Inflammatory macrophage treated with lipopolysaccharide for 4 hours (primary cell): ENCODE results near the gene AFF1.
"Not testable (repeated sequence)": the region's sequence is repeated elsewhere in the genome, so short reads cannot be mapped to it uniquely, and the experiment has no call there.

Experiments
- DNase-seq: peaks from one replicate; pipeline ENCODE4 v3.0.0-alpha.2; 2020

Gene AFF1

DNA sequence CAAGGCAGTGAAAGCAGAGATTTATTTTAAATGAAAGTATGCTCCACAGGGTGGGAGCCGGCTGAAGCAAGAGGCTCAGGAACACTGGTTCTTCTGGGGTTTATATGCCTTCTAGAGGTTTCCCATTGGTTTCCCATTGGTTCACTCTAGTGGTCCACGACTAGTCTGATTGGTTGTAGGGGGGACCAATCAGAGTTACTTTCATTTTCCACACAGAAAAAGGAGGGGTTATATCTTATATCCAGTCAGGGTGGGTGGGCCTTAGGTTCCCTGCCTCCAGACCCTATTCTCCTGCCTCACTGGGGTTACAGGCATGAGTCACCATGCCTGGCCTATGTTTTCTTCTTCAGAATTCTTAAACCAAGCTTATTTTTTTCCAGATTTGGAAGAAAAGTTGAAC is 184.0 kb downstream of the AFF1 start:
- no peak for DNase-seq

DNA sequence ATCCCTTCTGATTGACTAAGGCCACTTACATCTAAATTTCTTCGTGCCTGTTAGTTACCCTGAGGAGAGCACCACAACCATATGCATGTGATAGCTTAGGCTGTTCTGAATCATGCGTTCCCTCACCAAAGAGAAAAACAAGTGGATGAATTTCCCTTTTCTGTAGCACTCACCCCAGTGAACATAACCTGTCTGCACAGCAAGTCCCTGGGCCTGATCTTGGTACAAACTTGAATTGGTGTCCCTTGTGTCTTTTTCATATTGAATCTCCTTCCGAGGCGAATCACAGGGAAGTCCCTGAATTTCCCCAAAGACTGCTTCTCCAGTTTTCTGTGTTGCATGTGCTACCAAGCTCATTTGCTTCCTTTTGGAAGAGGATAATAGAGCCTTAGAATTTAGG is 185.2 kb downstream of the AFF1 start:
- DNase-seq: peak; percentile 11

DNA sequence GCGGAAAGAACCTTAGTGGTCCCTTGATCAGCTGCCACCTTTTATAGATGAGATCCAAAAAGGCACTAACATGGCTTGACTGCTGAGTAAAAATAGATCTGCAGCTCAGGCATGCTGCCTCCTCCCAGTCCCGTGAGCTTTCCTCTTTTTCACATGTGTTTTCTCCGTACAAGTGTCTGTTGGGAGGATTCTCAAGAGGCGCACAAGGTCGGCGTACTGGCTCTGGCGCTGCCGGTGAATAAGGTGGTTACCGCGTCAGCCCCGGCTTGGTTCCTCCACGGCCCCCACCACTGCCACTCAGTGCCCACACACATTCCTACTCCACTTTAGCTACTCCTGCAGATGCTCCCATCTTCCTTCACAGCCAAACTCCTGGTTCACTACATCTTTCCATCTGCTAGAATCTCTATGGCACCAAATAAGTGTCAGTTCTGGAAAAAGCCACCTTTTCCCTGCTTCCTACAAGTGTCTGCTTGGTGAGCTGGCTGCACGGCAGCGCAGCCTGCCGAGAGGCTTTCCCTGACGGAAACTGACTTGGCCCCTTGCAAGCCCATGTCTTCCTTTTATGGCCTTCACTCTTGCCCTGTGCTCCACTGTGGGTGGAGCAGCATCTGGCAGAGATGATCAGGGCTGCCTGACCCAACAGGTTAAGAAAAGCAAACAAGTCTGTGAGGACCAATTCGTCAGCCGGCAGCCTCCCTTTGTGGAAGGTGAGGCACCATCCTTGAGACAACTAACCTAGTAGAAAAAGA is 185.8 kb downstream of the AFF1 start:
- no peak for DNase-seq

DNA sequence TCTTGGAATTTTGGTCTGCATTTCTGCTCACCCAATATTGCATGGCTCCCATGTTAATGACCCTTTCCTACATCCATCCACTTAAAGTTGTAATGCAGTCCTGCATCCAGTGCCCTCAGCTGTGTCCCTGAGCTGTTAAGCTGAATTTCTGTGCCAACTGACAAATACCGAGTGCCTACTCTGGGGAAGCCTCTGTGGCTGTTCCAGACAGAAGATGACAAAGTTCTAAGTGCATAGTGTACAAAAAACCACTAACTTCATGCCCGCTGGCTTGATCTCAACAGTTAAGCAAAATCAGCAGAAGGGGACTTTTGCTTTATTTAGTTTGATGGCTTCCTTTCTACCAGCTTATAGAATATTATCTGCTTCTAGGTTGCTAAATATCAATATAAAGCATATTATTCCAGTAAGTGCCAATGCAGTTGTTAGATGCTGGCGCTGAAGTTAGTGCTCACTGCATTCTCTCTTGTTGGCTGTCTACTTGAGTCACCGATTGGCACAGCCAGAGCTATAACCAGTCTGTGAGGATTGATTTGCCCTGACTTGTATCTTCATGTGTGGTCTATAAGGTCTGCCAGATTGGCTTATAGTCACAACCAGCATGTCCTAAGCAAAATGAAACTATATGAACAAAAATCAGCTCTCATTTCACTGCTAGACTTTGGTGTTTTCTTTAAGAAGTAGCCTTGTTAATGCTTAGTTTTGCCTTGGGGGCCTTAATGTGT is 186.7 kb downstream of the AFF1 start:
- DNase-seq: no peak

DNA sequence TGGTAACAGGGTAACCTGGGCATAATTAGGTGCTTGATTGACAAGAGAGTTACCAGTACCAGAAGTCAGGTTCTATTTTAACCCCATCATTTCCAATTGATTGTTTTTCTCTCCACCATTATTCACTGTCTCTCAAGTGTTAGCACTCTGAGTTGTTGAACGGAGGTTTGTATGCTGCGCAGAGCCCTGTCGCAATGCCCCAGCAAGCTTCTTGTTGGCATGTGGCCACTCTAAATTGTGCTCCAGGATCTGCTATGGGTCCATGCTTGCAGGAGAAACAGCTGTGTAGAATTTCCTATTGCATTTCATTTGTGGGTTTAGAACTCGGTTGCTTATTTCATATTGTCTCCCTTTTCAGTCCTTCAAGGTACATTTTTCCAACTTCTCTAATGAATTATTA is 187.4 kb downstream of the AFF1 start:
- no peak for DNase-seq

DNA sequence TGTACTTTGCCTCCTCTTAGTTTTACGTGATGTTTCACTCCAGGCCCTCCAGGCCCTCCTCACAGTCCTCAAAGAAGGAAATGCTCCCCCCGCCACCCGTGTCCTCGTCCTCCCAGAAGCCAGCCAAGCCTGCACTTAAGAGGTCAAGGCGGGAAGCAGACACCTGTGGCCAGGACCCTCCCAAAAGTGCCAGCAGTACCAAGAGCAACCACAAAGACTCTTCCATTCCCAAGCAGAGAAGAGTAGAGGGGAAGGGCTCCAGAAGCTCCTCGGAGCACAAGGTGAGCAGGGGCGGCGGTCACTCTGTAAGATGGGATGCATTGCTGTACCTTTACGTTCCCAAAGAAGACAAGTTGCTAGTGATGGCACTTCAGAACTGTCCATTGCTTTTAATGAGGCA is 191.2 kb downstream of the AFF1 start:
- DNase-seq: no peak

DNA sequence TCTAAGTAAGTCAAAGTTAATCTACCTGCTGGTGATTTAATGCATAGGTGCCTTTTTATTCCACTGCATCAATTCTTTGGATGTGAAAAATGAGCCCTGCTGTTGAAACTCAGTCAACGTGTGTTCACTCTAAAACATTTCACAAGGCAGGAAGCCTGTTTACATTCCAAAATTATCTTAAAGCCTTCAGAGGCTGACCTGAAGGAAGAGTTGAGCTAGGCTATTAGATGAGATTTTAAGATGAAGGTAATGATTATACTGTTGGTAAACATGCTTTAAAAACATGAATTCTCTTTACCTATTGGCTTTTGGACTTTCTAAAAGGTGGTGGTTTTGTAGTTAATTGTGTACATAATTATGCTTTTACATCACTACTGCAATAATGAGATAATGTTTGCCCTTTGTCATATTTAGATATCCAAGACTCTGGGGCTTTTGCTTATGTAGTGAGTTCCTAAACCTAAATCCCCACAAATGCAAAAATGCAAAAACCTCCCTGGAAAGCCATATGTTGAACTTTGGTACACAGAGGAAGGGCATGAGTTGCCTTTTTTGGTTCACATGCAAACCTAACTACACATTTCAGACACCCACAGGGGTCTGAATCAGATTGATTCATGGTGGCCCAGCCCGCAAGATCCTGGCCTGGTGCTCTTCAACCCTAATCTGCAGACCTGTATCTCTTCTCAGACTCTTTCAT is 193.3 kb downstream of the AFF1 start:
- no peak for DNase-seq

DNA sequence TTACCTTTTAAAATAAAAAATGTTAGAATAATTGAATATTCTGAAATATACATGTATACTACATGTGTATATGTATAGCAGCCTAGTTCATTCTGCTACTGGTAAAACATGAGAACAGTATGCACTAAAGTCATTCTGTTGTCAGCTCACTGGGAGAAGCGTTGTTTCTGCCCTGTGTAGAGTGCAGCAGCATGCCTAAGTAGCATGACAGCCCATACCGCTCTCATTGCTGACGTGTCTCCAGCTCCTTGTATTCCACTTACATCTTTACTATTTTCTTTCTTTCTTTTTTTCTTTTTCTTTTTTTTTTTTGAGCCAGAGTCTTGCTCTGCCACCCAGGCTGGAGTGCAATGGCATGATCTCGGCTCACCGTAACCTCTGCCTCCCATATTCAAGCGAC is 194.9 kb downstream of the AFF1 start:
- no peak for DNase-seq

DNA sequence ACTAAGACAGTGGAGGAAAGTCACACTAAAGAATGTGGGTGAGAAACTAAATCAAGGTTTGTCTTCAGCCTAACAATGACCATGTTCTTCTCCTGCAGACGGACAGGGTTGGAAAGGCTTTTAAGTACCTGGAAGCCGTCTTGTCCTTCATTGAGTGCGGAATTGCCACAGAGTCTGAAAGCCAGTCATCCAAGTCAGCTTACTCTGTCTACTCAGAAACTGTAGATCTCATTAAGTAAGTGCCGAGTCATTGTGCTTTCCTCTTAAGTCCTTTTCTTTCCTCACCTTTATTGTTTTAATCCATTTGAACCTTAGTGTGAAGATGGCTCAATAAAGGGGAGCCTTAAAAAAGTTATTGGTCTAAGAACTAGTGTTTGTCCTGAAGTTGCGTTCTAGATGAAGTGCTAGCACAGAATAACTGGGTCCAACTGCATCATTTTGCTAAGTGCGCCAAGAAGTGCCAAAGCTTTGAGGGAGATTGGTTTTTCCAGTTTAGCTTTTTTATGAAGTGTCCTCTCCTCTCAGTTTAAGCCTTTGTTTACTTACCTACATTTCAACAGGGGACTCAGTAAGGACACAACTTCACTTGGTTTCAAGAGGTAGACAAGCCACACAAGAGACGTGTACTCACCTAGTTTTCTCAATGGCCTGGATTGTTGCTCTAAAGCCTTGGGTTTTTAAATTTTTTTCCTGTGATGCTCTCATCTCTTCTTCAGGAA is 196.3 kb downstream of the AFF1 start:
- no peak for DNase-seq

DNA sequence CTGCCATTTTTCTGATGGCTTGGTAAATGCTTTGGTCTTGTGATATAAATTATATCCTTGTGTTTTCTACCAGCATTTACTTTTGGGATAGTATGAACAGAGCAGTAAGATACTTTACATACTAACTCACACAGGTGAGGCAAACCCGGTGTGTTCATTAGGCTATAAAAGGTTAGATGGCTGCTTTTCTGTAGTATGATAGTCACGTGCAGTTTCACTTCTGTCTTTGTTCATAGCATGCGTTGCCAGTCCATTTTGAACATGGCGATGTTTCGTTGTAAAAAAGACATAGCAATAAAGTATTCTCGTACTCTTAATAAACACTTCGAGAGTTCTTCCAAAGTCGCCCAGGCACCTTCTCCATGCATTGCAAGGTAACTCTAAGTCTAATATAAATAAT is 197.2 kb downstream of the AFF1 start:
- no peak for DNase-seq

DNA sequence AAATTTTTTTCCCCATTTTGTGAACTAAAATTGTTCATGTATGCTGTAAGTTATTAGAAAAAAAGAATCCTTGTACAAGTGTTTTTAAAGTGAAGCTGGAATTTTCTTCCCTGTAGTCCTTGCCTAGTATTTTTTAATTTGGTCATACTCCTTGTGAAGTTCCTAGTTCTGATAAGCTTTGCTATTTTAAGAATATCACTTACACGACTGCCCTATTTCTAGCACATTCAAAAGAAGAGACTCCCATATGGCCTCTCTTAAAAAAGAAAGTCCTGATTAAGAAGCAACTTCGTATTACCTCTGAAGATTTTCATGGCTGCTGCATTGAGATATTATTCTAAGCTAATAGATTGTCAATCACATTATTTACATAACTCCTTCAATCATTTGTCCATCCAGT is 198.4 kb downstream of the AFF1 start:
- DNase-seq: no peak

DNA sequence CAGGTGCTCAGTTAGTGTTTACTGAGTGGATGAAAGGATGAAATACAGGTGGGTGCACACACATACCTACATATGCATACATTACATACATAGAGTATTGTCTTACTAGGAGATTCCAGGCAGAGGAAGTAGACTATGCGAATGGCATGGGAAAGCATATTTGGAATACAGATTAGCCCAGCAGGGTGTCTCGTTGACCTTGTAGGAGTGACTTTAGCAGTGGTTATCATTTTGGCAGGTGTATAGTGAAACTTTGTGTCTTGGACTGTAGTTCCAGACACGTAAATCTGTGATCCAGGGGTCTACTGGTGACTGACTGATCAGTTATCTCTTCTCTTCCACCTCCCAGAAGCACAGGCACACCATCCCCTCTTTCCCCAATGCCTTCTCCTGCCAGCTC is 199.3 kb downstream of the AFF1 start:
- no peak for DNase-seq

DNA sequence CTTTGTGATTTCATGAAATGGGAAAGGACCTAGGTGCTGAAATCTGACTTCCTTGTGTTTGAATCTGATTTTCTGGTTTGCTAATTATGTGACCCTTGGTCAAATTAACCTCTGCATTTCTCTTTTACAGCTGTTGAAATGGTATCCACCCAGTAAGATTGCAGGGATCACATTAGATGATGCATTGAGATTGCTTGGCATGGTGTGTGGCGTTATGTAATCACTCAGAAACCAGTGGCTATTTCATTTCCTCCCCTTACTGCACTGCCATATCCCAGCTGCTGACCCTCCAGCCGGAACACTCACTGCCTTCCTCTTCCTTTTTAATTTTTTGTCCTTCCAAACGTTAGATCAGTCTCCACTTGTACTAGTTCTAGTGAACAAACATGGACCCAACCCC is 206.6 kb downstream of the AFF1 start:
- peak; percentile 63 for DNase-seq

DNA sequence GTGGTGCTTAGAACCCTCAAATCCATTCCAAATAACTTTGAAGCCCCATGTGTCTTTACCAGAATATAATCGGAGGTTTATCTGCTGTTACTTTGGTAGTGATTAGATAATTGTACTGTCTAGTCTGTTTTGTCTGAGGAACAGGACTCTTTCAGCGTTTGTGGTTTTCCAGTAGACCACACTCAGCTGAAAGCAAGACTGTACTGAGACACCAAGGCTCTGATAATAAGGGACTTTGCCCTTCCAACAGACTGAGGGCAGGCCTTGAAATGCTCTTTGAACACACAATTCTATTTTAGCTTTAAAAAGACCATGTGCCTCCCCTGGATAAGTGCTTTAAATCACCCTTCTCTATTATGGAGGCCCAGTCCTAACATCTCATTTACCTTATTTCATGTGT is 209.5 kb downstream of the AFF1 start:
- no peak for DNase-seq

DNA sequence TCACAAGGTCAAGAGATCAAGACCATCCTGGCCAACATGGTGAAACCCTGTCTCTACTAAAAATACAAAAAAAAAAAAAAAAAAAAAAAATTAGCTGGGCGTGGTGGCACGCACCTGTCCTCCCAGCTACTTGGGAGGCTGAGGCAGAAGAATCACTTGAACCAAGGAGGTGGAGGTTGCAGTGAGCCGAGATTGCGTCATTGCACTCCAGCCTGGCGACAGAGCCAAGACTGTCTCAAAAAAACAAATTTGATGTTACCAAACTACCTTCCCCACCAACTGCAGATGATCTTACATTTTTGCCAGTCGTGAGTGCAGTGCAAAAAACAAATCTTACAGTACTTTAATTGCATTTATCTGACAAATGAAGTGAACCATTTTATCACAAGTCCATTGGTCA is 211.1 kb downstream of the AFF1 start:
- DNase-seq: not testable (repeated sequence)

DNA sequence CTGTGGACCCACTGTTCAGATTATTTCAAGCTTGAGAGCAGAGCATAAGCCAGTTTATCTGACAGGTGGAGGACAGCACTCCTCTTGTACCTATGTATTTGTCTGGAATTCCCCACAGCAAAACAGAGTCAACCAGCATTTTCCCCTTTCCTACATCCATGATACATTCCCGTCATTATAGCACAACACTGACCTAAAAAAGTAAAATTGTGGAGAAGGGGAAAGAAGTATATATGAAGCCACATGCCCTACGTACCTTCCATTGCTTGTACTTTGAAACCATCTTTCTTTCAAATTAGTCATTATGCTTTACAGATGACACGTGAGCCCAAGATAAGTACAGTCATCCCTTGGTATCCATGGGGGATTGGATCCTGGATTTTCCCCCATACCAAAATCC is 212.3 kb downstream of the AFF1 start:
- no peak for DNase-seq

DNA sequence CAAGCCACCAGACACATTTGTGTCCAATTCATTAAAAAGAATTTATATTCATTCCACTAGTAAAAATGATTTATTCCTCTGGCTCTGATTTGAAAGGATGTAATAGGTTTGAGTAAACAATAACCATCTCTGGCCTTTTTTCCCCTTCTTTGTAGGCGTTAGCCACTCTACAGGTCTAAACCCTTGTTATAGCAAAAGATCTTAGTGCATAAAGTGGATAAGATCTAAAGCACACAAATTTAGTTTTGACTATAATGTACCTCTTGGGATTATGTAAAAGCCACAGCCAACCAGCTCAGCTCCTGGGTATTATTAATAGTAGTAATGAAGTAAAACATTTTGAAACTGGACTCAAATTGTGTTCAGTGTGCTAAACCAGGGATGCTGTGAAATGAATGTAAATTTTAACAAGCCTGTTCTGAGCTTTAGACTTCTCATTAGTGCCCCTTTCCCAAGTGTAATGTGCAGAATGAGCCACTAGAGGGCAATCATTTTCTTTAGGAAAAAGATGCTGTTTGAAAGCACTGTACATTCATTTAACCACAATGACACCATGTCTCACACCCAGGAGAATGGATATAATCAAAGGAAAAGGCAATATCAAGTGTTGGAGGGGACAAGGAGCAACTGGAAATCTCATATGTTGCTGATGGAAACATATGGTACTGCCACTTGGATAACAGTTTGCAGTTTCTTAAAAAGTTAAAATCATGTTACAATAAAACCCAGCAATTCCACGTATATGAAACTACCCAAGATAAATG is 215.9 kb downstream of the AFF1 start:
- DNase-seq: peak; percentile 77

DNA sequence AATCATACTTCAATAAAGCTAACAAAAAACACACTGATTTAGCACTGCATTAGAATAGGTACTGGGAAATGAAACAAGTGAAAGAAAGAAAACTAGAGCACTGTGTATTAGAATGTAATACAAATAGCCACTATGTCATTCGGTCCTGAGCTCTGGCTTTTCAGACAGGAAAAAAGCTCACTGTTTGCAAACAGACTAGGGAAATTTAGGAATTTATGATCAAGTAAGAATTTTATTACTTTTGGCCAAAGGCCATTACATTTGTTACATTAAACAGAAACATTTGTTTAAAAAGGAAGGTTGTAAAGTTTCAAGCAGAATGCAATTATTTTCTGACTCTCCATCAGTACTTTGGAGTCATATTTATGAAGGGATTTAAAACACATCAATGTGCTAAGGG is 216.9 kb downstream of the AFF1 start:
- DNase-seq: no peak

DNA sequence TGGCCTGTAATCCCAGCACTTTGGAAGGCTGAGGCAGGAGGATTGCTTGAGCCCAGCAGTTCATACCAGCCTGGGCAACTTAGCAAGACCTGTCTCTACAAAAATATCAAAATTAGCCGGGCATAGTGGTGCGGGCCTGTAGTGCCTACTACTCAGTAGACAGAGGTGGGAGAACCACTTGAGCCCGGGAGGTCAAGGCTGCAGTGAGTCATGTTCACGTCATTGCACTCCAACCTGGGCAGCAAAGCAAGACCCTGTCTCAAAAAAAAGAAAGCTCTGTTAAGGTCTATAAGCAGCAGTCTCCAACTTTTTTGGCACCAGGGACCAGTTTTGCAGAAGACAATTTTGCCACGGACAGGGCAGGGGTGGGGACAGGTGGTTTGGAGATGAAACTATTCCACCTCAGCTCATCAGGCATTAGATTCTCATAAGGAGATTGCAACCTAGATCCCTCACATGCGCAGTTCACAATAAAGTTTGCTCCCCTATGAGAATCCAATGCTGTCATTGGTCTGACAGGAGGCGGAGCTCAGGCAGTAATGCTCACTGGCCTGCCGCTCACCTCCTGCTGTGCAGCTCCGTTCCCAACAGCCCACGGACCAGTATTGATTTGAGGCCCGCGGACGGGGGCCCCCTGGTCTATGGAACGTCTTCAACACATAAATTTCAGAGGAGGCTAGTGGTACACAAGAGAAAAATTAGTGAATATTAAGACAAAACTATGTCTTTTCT is 217.7 kb downstream of the AFF1 start:
- no peak for DNase-seq

DNA sequence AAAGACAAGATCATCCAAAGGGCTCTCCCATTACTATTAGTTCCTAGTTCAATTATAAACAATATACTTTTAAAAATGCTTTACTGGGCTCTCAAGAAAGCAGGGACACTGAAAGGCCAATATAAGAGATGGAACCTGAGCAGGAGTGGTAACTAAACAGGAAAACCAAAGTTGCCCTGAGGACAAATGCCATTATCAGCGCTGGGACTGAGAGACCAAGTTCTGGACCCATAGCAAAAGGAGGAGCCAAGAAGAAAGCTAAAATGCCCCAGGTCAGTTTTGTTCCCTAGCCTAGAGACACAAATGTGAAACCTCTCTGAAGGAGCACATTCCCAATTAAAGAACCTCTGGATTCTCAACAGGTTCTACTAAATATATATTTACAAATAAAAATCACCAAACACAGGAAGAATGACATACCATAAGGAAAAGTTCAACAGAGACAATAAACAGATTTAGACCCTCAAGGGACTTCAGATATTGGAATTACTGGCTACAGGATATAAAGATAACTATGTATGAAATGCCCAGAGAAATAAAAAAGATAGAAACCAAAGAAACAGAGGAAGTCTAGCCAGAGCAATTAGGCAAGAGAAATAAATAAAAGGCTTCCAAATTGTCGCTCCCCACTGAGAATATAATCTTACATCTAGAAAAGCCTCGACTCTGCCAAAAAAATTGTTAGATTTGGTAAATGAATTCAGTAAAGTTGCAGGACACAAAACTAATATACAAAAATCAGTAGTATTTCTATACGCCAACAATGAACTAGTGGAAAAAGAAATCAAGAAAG is 218.5 kb downstream of the AFF1 start:
- DNase-seq: no peak

DNA sequence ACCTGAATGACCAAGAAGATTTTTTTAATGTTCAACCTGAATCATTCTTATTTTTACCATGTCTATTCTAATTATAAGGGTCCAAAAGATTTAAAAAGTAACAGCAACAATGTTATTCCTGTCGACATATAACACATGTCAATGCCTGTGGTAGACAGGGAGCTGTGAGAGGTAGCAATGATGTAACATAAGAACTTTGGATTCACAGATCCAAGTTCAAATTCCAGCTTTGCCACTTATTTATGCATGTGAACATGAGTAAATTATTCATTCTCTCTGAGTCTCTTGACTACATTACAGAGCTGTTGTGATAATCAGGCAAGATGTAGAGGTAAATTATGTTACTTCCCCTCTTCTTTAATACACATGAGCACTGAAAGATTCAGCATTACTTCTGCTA is 231.1 kb downstream of the AFF1 start:
- no peak for DNase-seq
